Measurements from ENCODE around the gene CATSPERD.
A peak's percentile ranks its signal among the peaks of the same experiment; 100 is the strongest.

Gene CATSPERD

DNA sequence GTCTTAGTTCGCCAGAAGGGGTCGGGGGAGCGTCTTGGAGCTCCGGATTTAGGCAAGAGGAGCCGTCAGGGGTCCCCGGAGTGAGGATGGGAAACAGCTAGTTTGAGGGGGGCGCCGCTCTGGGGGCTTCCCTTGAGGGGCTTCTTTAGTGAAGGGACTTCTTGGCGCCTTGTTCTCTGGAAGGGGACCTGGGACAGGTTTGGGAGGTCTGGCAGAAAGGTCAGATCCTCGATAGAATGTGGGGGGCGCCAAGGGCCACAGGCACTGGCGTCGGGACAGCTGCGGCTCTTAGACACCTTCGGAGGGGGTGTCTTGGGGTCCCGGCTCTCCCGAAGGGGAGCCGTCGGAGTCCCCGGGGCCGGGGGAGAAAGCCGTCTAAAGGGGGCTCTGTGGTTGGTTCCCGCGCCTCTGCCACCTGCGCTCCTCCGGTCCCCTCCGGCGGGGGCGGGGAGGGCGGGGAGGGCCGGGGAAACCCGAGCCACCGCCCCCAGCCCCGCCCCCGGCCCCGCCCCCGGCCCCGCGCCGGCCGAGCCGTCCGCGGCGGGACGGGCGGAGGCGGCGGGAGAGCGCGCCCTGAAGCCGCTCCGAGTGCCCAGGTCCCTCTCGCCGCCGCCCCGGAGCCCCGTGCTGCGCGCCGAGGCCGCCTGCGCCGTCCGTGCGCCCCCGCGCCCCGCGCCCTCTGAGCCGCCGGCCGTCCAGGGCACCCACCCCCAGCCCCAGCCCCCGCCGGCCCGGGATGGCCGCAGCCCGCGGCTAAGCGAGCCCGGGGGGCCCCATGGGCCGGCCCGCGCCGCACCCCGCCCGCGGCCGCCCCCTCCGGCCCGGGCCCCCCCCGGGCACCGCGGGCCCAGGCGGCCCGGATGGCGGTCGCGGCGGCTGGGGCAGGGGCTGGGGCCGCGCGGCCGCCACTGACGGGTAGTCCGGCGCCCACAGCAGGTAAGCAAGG, 84.4 kb downstream of the CATSPERD start, which contains the start of gene NRTN:
NRTN (plus strand) TSS at position 552 of the 946 bp plus-strand sequence. CDS start 19,099 bp downstream, outside the sequence.
- no peak for DNase-seq (ENCODE audit: low read depth in 2 of 2)

DNA sequence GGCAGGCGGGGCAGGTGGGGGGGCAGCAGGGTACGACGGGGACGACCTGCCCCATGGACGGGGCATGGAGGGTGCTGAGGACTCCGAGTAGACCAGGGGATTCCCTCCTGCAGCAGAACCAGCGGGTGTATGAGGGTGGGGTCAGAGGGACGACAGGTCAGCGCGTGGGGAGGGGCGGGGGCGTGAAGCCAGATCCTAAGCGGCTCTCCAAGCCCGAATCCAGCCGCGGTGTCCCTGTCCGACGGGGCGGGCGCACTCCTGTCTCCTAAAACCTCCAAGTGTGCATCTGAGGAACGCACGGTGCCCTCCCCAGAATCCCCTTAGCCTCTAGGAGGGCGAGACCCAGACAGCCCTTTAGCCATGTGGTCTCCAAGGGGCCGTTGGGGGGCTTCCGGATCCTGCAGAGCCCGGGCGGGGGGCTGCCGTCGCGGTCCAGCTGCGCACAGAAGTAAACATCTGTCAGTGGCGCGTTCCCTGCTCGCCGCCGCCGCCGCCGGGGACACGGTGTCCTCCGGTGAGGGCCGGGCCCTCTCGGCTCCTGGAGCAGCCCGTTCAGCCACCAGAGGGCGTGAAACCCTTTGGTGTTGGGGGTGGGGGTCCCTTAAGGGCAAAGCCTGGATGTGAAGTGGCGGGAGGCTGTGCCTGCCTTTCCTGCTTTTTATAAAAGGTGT, 85.2 kb downstream of the CATSPERD start:
- peak; percentile 44 to 54 for DNase-seq (ENCODE audit: low read depth in 2 of 2)

DNA sequence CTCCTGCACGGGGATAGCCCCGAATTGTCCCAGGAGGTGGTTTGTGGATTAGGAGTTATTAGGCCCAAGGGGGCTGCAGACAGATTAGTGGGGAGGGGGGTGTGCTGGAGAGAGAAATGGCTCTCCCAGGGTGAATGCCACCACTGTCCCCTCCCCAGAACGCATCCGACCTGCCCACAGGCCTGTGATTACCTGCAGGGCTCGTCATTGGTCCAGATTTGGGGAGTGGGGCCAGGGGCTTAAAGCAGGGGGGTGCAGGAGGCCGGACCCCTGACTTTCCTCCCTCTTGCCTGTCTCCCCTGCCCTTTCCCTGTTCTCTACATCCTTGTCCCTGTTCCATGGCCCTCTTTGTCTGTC, 85.7 kb downstream of the CATSPERD start:
- no peak for DNase-seq (ENCODE audit: low read depth in 2 of 2)

DNA sequence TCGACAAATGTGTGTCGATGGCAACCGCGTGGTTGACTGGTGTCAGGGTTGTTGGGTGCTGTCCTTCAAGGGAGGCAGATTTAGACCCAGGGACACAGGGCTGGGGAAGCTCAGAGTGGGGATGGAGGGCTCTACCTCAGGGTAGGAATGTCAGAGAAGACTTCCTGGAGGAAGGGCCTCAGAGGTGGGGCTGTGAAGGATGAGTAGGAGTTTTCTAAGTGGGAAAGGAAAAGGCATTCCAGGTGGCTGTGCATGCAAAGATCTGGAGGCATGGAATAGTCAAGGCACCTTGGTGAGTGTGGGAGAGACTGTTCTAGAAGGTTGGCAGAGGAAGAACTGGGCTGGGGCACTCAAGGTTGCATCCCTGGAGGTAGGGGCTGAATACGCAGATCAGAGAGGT, 86.5 kb downstream of the CATSPERD start:
- DNase-seq (ENCODE audit: low read depth in 2 of 2): no peak

GRCh38 chr19:5808120-5808816, 87.8 kb downstream of the CATSPERD start:
- DNase-seq (ENCODE audit: low read depth in 2 of 2): no peak

DNA sequence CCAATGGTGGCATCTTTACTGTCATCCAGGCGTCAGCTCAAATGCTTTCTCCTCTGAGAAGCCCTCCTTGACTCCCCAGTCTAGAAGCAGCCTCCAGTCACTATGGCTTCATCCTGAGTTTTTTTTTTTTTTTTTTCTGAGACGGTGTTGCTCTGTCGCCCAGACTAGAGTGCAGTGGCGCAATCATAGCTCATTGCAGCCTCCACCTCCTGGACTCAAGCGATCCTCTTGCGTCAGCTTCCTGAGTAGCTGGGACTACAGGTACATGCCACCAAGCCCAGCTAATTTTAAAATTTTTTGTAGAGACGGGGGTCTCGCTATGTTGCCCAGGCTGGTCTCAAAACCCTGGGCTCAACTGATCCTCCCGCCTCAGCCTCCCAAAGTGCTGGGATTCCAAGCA, 88.6 kb downstream of the CATSPERD start:
- DNase-seq (ENCODE audit: low read depth in 2 of 2): no peak

GRCh38 chr19:5809469-5809868, 89.0 kb downstream of the CATSPERD start:
- DNase-seq (ENCODE audit: low read depth in 2 of 2): no peak

DNA sequence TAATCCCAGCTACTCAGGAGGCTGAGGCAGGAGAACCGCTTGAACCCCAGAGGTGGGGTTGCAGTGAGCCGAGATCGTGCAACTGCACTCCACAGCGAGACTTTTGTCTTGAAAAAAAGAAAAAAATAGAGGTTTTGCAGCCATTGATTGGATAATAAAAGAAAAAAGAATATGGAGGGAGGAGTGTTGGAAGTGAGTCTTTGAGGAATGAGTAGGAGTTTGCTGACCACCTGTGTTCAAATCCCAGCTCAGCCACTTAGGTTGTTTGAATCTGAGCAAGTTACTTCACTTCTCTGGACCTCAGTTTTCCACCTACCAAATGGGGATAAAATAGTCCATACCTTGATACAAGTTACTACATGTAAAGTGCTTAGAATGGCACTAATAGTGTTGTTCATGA, 90.7 kb downstream of the CATSPERD start:
- DNase-seq (ENCODE audit: low read depth in 2 of 2): no peak

GRCh38 chr19:5814123-5814851, 93.8 kb downstream of the CATSPERD start:
- DNase-seq (ENCODE audit: low read depth in 2 of 2): no peak

GRCh38 chr19:5814852-5815246, 94.4 kb downstream of the CATSPERD start:
- DNase-seq (ENCODE audit: low read depth in 2 of 2): no peak

GRCh38 chr19:5817218-5817617, 96.8 kb downstream of the CATSPERD start:
- no peak for DNase-seq (ENCODE audit: low read depth in 2 of 2)

DNA sequence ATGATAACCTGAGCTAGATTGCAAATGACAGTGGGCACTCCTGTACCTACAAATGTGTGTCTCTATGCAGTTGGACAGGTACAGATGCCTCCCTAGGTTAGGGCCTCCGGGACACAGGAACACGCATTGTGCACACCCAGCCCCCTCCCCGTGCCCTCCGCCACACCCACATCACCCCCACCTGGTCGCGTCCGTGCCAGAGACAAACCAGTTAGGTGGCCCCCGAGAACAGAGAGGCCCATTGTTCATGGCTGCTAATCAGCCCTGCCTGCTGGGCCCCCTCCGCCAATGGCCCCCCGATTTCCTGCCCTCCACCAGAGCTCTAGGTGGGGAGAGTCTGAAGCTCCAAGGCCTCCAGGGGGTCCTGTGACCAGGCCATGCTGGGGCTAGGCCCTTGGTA, 98.2 kb downstream of the CATSPERD start:
- DNase-seq (ENCODE audit: low read depth in 2 of 2): no peak

GRCh38 chr19:5820785-5821184, 100.3 kb downstream of the CATSPERD start:
- DNase-seq (ENCODE audit: low read depth in 2 of 2): no peak

DNA sequence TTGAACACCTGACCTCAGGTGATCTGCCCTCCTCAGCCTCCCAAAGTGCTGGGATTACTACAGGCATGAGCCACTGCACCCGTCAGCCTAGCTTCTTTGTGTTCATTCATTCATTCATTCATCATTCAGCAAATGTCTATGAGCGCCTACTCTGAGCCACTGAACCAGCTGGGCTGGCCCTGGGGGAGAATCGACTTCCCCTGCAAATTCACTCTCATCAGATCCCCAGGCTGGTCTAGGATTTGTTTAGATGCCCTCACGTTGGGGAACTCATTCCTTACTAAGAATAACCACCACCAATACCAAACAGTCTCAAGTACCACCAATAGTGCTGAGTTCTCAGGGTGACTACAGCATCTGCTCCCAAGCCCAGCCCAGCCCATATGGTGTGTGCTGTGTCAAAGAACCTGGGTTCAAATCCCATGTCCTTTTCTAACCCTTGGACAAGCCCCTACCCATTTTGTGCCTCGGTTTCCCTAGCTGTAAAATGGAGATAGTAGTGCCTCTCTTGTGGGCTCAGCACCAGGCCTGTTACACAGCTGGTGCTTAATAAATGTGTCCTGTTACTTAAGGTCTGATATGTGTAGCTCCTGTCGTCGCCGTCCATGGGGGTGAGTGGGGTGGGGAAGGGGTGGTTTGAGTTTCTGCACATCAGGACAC, 101.2 kb downstream of the CATSPERD start:
- DNase-seq (ENCODE audit: low read depth in 2 of 2): no peak

- no peak for DNase-seq (ENCODE audit: low read depth in 2 of 2)
Observed at GRCh38 chr19:5822181-5822844, 101.9 kb downstream of the CATSPERD start.

- no peak for DNase-seq (ENCODE audit: low read depth in 2 of 2)
Observed at GRCh38 chr19:5823579-5824281, 103.3 kb downstream of the CATSPERD start.

- DNase-seq (ENCODE audit: low read depth in 2 of 2): no peak
Observed at GRCh38 chr19:5824751-5825150, 104.3 kb downstream of the CATSPERD start.

- no peak for DNase-seq (ENCODE audit: low read depth in 2 of 2)
Observed at GRCh38 chr19:5825178-5825577, 104.7 kb downstream of the CATSPERD start.

DNA sequence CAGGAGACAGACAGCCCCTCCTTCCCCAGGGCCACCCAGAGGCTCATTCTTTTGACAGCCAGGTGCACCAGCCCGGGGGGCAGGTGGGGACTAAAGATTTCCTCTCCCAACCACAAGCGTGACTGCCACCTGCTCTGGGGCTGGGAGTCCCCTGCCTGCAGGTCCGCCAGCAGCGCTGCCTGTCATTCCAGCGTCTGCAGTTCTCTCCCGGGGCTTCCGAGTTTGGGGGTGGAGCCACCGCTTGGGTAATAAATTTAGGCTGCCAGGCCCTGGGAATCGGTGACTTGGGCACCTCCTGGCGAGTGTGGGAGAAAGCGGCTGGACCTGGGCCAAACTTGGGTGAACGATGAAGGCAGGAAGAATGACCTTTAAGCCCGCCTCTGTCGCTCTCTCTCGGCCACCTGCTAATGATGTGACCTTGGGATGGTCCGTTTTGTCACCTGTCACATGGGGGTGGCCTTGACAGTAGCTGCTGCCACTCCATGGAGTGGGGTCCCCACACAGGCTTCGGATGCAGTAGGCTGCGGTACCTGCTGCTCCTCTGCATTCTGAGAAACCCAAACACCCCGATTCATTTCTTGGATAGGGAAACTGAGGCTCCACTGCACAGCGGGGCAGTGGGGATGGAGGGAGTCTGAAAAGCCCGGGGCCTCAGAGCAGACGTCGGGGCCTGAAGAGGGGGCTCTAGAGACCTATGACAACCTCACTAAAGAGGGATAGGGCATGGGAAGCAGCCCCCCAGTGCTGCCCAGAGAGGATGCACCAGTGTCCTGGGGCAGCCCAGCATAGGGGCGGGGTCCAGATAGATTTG, 106.3 kb downstream of the CATSPERD start:
- no peak for DNase-seq (ENCODE audit: low read depth in 2 of 2)

Data from stimulated activated CD4-positive, alpha-beta T cell treated with anti-CD3 and anti-CD28 coated beads, Interleukin-4, amount 100 ng/mL, for 48 hours (primary cell).